Cardiac muscle cell (in vitro differentiated cells and primary cell): ENCODE measurements around the gene KYNU. TPM values are rescaled to one million over a fixed set of nuclear protein-coding genes. Genes with fewer than 3 reads are reported as not detected.
"Not testable (repeated sequence)": the region's sequence is repeated elsewhere in the genome, so short reads cannot be mapped to it uniquely, and the experiment has no call there.

Experiments
- DNase-seq, 2 donors: peaks; one replicate each; pipeline versions ENCODE4 v3.0.0 to v3.0.0-alpha.2; 2010 to 2017; ENCODE audit warnings: low read depth in 1 of 2, low spot score in 1 of 2
- H3K27ac ChIP-seq: fragments of 200-600 bp; sonication (generic); 2 replicates; pipeline ENCODE4 v1.5.1; 2016
- H3K27me3 ChIP-seq: fragments of 200-600 bp; sonication (generic); 2 replicates; pipeline ENCODE4 v1.6.0; 2016; ENCODE audit warnings: control low read depth
- H3K36me3 ChIP-seq: fragments of 200-600 bp; sonication (generic); 2 replicates; pipeline ENCODE4 v1.5.1; 2016; ENCODE audit warnings: control low read depth
- H3K4me1 ChIP-seq: fragments of 200-600 bp; sonication (generic); 2 replicates; pipeline ENCODE4 v1.8.1; 2017; ENCODE audit warnings: low read depth, mild to moderate bottlenecking, mixed run types
- H3K4me3 ChIP-seq: fragments of 200-600 bp; sonication (generic); 2 replicates; pipeline ENCODE4 v1.5.1; 2016; ENCODE audit warnings: mild to moderate bottlenecking
- H3K9me3 ChIP-seq: fragments of 200-600 bp; sonication (generic); 2 replicates; pipeline ENCODE4 v1.5.1; 2017; ENCODE audit warnings: low read depth, mild to moderate bottlenecking, control low read depth
- polyA plus RNA-seq: library from polyadenylated mRNA; unstranded; fragments of >200 nt; fragmentation: Nextera tagmentation; extraction: Ambion mirVana; gene quantifications from 2 replicates; pipeline ENCODE4 v1.2.1, GENCODE V29; 2016
- total RNA-seq: library from RNA; depleted of rRNA; stranded (reverse); fragments of >200 nt; gene quantifications from 2 replicates; pipeline ENCODE4 v1.2.3, GENCODE V29; 2016
- TF ChIP-seq, protein P1 (sequence below): IDR thresholded peaks from 2 replicates; pipeline ENCODE4 v1.5.1; 2012; ENCODE audit warnings: low read depth, mild to moderate bottlenecking, low read length

The KYNU gene
- total and polyA plus RNA-seq, 2 experiments from 2014 or later: 0.12 to 0.24 TPM

DNA sequence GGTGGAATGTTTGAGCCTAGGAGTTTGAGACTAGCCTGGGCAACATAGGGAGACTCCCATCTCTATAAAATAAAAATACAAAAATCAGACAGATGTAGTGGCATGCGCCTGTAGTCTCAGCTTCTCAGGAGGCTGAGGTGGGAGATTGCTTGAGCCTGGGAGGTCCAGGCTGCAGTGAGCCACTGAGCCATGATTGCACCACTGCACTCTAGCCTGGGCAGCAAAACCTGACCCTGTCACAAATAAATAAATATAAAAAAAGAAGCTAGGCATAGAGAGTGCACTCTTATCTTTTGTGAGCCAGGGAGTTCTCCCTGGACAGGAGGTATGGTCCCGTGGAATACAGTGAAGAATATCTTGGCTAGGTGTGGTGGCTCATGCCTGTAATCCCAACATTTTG lies 11.0 kb upstream of the KYNU start:
- no peaks in the 10 kb centered on the region for H3K36me3 ChIP-seq
- DNase-seq: no peak
- no peak overlapping the region for H3K27ac ChIP-seq
- H3K27me3 ChIP-seq: no peaks in the 10 kb centered on the region
- H3K9me3 ChIP-seq: no peaks in the 10 kb centered on the region
- TF ChIP-seq, protein P1, sequence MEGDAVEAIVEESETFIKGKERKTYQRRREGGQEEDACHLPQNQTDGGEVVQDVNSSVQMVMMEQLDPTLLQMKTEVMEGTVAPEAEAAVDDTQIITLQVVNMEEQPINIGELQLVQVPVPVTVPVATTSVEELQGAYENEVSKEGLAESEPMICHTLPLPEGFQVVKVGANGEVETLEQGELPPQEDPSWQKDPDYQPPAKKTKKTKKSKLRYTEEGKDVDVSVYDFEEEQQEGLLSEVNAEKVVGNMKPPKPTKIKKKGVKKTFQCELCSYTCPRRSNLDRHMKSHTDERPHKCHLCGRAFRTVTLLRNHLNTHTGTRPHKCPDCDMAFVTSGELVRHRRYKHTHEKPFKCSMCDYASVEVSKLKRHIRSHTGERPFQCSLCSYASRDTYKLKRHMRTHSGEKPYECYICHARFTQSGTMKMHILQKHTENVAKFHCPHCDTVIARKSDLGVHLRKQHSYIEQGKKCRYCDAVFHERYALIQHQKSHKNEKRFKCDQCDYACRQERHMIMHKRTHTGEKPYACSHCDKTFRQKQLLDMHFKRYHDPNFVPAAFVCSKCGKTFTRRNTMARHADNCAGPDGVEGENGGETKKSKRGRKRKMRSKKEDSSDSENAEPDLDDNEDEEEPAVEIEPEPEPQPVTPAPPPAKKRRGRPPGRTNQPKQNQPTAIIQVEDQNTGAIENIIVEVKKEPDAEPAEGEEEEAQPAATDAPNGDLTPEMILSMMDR: no peak
- no peaks in the 10 kb centered on the region for H3K4me1 ChIP-seq
- no peak overlapping the region for H3K4me3 ChIP-seq

DNA sequence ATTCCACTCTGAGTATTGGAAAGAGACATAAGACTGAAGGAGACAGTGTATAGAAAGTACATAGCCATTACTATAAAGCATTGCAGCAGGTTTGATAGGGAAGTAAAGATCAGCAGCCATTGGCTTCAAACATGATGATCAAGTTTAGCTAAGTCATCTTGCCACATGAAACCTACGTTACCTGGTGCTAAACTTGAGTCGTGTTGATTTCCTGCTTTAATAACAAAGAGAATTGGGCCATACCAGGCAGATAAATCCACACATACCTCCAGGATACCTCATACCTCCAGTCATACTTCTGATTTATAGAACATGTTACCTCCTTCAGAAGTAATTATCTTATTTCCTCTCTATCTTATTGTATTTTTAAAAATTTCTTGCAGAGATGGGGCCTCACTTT lies 10.3 kb upstream of the KYNU start:
- H3K27me3 ChIP-seq: no peaks in the 10 kb centered on the region

DNA sequence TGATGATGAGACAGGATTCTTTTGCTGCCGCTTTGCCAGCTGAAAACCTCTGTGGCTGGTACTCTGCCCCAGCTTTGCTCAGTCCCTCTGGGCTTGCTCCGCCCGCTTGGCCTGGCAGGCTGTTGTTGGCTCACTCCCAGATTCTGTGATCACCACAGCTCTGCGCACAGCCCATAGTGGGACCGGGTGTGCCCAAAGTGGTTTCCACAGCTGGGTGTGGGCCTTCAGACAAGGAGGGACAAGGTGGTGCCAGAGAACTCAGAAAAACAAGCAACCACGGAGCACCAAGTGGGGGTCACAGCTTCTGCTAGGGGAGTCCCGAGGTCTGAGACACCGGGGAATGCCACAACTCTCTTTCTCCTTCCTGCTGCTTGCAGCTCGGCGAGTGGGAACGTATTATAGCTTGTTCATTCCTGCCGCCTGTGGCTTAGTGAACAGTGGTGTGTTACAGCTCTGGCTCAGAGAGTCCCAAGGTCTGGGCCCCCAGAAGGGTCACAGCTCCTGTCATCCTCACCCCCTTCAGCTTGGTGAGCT lies 9.2 kb upstream of the KYNU start:
- Histone ChIP-seq H3K4me3 (no peak overlapping the region), H3K27ac (no peak overlapping the region), H3K36me3 (no peaks in the 10 kb centered on the region), H3K27me3 (no peaks in the 10 kb centered on the region), H3K9me3 (no peaks in the 10 kb centered on the region), H3K4me1 (no peaks in the 10 kb centered on the region)
- TF ChIP-seq, protein P1: no peak
- no peak for DNase-seq

More for the DNA sequence above, 10.3 kb upstream of the KYNU start:
- Histone ChIP-seq H3K4me1 (no peaks in the 10 kb centered on the region), H3K27ac (no peak overlapping the region), H3K4me3 (no peak overlapping the region), H3K9me3 (no peaks in the 10 kb centered on the region), H3K36me3 (no peaks in the 10 kb centered on the region)
- TF ChIP-seq, protein P1: no peak
- no peak for DNase-seq

DNA sequence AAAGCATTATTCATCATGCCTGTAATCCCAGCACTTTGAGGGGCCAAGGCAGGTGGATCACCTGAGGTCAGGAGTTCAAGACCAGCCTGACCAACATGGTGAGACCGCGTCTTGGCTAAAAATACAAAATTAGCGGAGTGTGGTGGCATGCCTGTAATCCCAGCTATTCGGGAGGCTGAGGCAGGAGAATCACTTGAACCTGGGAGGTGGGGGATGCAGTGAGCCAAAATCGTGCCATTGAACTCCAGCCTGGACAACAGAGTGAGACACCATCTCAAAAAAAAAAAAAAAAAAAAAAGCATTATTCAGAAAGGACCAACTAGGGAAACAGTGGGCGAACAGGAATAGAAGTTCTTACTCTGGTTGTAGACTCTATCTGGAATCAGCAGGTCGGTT lies 8.4 kb upstream of the KYNU start:
- H3K27me3 ChIP-seq, DNase-seq, H3K9me3 ChIP-seq, H3K4me3 ChIP-seq, H3K36me3 ChIP-seq, H3K4me1 ChIP-seq, H3K27ac ChIP-seq: not testable (repeated sequence)

DNA sequence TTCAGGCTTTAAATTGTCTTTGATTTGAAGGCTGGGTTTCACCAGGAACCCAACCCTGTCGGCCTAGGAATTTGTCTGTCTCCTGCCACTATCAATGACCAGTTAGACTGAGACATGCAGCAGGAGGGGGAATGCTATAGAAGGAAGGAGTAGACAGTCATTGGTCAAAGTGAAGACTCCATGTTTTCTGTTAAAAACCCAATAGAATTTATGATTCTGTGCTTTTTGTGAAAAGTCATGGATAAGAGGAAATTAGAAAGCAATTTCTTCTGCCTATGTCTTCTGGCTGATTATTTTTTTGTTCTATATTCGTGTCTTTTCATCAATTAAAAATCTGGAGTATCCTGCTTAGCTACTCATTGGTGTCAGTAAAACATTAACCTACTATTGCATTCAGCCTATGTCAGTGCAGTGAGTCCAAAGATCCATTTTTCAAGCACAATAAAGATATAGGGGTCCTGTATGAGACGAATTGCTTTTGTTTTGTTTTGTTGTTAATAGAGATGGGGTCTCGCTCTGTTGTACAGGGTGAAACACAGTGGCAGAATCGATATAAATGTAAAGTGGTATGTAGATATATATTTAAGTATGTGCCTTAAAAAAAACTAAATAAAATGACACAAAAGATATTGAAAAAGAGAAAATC lies 7.9 kb upstream of the KYNU start:
- no peak for DNase-seq

DNA sequence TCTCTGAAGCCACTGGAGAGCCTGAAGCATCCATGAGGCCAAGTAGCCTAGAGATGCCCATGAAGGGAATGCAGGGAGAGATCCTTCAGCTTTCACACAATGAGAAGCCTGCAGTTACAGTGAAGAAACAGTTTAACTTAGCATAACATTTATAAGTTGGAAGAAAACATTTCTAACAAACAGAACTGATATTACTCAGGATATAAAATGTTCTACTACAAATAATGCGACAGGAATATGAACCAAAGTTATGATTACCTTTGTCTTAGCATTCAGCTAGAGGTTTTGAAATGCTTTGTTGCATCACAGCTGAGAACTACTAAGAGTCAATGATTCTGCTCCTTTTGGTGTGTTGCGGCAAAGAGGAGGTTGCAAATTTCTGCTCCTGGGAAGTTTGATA lies 6.9 kb upstream of the KYNU start:
- no peaks in the 10 kb centered on the region for H3K27me3 ChIP-seq
- no peaks in the 10 kb centered on the region for H3K9me3 ChIP-seq
- TF ChIP-seq, protein P1: no peak
- no peak overlapping the region for H3K27ac ChIP-seq
- no peak overlapping the region for H3K4me3 ChIP-seq
- H3K4me1 ChIP-seq: no peaks in the 10 kb centered on the region
- H3K36me3 ChIP-seq: no peaks in the 10 kb centered on the region
- no peak for DNase-seq

More for the DNA sequence above, 7.9 kb upstream of the KYNU start:
- TF ChIP-seq, protein P1: no peak
- Histone ChIP-seq H3K27me3 (no peaks in the 10 kb centered on the region), H3K9me3 (no peaks in the 10 kb centered on the region), H3K4me3 (no peak overlapping the region), H3K27ac (no peak overlapping the region), H3K36me3 (no peaks in the 10 kb centered on the region), H3K4me1 (no peaks in the 10 kb centered on the region)
